Caco-2 (cell line): ENCODE results near the gene RAX. TPM values are rescaled to one million over a fixed set of nuclear protein-coding genes. Genes with fewer than 3 reads are reported as not detected.

Experiments used
- BruUV-seq: library from RNA; stranded (reverse); fragments of 400-500 nt; replicated peaks from 2 replicates; lab custom pipeline; 2021; lab: Mats Ljungman, UMichigan
- CTCF ChIA-PET: fragments of 300-600 bp; sonication (Branson Sonifier 250); formaldehyde crosslinking; loops from one replicate; lab custom pipeline; 2022; ENCODE audit warnings: antibody characterized with exemption; lab: Charles Lee
- POLR2A ChIA-PET: fragments of 300-600 bp; sonication (Branson Sonifier 250); formaldehyde crosslinking; loops from one replicate; lab custom pipeline; 2022; ENCODE audit warnings: antibody characterized with exemption; lab: Charles Lee
- DNase-seq, 2 experiments: peaks; one replicate each; pipeline versions ENCODE4 v3.0.0 to v3.0.0-alpha.2; 2020 to 2022
- H3K27me3 ChIP-seq: replicated peaks from 2 replicates; pipeline ENCODE4 v1.6.0; 2011; ENCODE audit warnings: low read length; ENCODE audit not compliant: control insufficient read depth, insufficient read depth
- H3K36me3 ChIP-seq: 2 replicates; pipeline ENCODE4 v1.5.1; 2011; ENCODE audit warnings: low read length; ENCODE audit not compliant: control insufficient read depth, insufficient read depth
- H3K4me1 ChIP-seq: fragments of 250-450 bp; sonication (Bioruptor Pico); 2 replicates; pipeline ENCODE4 v1.5.1; 2020; ENCODE audit warnings: mild to moderate bottlenecking
- H3K4me3 ChIP-seq: 2 replicates; pipeline ENCODE4 v1.5.1; 2011; ENCODE audit warnings: low read depth, mild to moderate bottlenecking, control low read depth, low read length
- H3K9me3 ChIP-seq: fragments of 250-450 bp; sonication (Bioruptor Pico); 2 replicates; pipeline ENCODE4 v1.5.1; 2020; ENCODE audit warnings: mild to moderate bottlenecking, moderate library complexity
- H3K27ac Mint-ChIP-seq: one replicate; pipeline ENCODE4 v1.8.0; 2022; ENCODE audit warnings: mixed read lengths; ENCODE audit not compliant: unreplicated experiment
- H3K27me3 Mint-ChIP-seq: one replicate; pipeline ENCODE4 v1.8.0; 2022; ENCODE audit warnings: mixed read lengths; ENCODE audit not compliant: insufficient read depth, unreplicated experiment
- H3K36me3 Mint-ChIP-seq: one replicate; pipeline ENCODE4 v1.8.0; 2022; ENCODE audit warnings: mild to moderate bottlenecking, mixed read lengths; ENCODE audit not compliant: insufficient read depth, unreplicated experiment
- H3K4me1 Mint-ChIP-seq: one replicate; pipeline ENCODE4 v1.8.0; 2022; ENCODE audit warnings: low read depth, mixed read lengths; ENCODE audit not compliant: unreplicated experiment
- H3K4me3 Mint-ChIP-seq: one replicate; pipeline ENCODE4 v1.8.0; 2022; ENCODE audit warnings: mild to moderate bottlenecking, moderate library complexity, mixed read lengths; ENCODE audit not compliant: unreplicated experiment
- H3K9me3 Mint-ChIP-seq: one replicate; pipeline ENCODE4 v1.8.0; 2022; ENCODE audit warnings: mixed read lengths; ENCODE audit not compliant: unreplicated experiment
- CTCF ChIP-seq, 2 experiments: fragments of 200-600 bp in 1 of 2; IDR thresholded peaks; 1 replicate in 1 of 2; 2 replicates in 1 of 2; pipeline versions ENCODE4 v1.5.1 to v1.8.0; 2011 to 2022; ENCODE audit warnings: antibody characterized with exemption in 1 of 2, control low read depth in 1 of 2, inconsistent platforms in 1 of 2, low read depth in 1 of 2, low read length in 1 of 2, mild to moderate bottlenecking in 1 of 2, moderate library complexity in 1 of 2; ENCODE audit not compliant: insufficient read depth in 1 of 2, severe bottlenecking in 1 of 2, unreplicated experiment in 1 of 2
- intact Hi-C: fragments of 100-400 bp; cut with micrococcal nuclease; formaldehyde crosslinking; loops from one replicate; pipeline ENCODE4 v1.10.0; 2022; ENCODE audit not compliant: unreplicated experiment
- total RNA-seq: library from RNA; stranded (reverse); gene quantifications from 2 replicates; pipeline ENCODE4 v1.2.3, GENCODE V29; 2022

Gene RAX
- total RNA-seq, 1 experiment from 2014 or later = not detected

GRCh38 chr18:59276047-59276446 lies 2.8 kb upstream of the RAX start:
- no peaks in the 10 kb centered on the region for H3K4me1 ChIP-seq
- Mint-ChIP-seq H3K9me3 (no peaks in the 10 kb centered on the region), H3K4me3 (no peak overlapping the region), H3K27ac (no peak overlapping the region), H3K4me1 (no peaks in the 10 kb centered on the region), H3K36me3 (no peaks in the 10 kb centered on the region), H3K27me3 (peaks cover 17% of the 10 kb centered on the region)
- no peak for DNase-seq
- H3K36me3 ChIP-seq = no peaks in the 10 kb centered on the region
- ChIA-PET CTCF (no interaction called here), POLR2A (no interaction called here)
- no peaks in the 10 kb centered on the region for H3K27me3 ChIP-seq
- no TSS peak for BruUV-seq
- no peaks in the 10 kb centered on the region for H3K9me3 ChIP-seq
- TF ChIP-seq CTCF (IDR thresholded peaks at IDR 0.05; ENCODE audit: insufficient read depth in 1 of 2, low read depth in 1 of 2, low read length in 1 of 2, severe bottlenecking in 1 of 2, unreplicated experiment in 1 of 2) = no peak
- intact Hi-C loops = no loop called here
- no peak overlapping the region for H3K4me3 ChIP-seq

- Histone ChIP-seq H3K4me1 (no peaks in the 10 kb centered on the region), H3K36me3 (no peaks in the 10 kb centered on the region), H3K9me3 (no peaks in the 10 kb centered on the region), H3K4me3 (no peak overlapping the region), H3K27me3 (no peaks in the 10 kb centered on the region)
- ChIA-PET POLR2A (no interaction called here), CTCF (no interaction called here)
- H3K36me3 Mint-ChIP-seq = no peaks in the 10 kb centered on the region
- H3K27me3 Mint-ChIP-seq = peaks cover 17% of the 10 kb centered on the region
- H3K4me1 Mint-ChIP-seq = no peaks in the 10 kb centered on the region
- no peak for DNase-seq
- H3K9me3 Mint-ChIP-seq = no peaks in the 10 kb centered on the region
- TF ChIP-seq CTCF (IDR thresholded peaks at IDR 0.05; ENCODE audit: insufficient read depth in 1 of 2, low read depth in 1 of 2, low read length in 1 of 2, severe bottlenecking in 1 of 2, unreplicated experiment in 1 of 2) = no peak
- BruUV-seq = no TSS peak
- H3K4me3 Mint-ChIP-seq = no peak overlapping the region
- no peak overlapping the region for H3K27ac Mint-ChIP-seq
- intact Hi-C loops = no loop called here
Measured at GRCh38 chr18:59275406-59275949, 2.2 kb upstream of the RAX start.

- Mint-ChIP-seq H3K4me3 (no peak overlapping the region), H3K4me1 (no peaks in the 10 kb centered on the region), H3K9me3 (no peaks in the 10 kb centered on the region), H3K27me3 (peaks cover 21% of the 10 kb centered on the region), H3K27ac (no peak overlapping the region), H3K36me3 (no peaks in the 10 kb centered on the region)
- CTCF ChIA-PET = no interaction called here
- Histone ChIP-seq H3K9me3 (no peaks in the 10 kb centered on the region), H3K4me3 (no peak overlapping the region), H3K4me1 (no peaks in the 10 kb centered on the region), H3K36me3 (no peaks in the 10 kb centered on the region), H3K27me3 (no peaks in the 10 kb centered on the region)
- TF ChIP-seq CTCF (IDR thresholded peaks at IDR 0.05; ENCODE audit: insufficient read depth in 1 of 2, low read depth in 1 of 2, low read length in 1 of 2, severe bottlenecking in 1 of 2, unreplicated experiment in 1 of 2) = no peak
- no TSS peak for BruUV-seq
- POLR2A ChIA-PET = no interaction called here
- DNase-seq = no peak
- intact Hi-C loops = no loop called here
Measured at GRCh38 chr18:59274533-59274928, 1.3 kb upstream of the RAX start.
